CD4-positive, alpha-beta T cell treated with Interleukin-10 for 1 hour (primary cell): ENCODE results near the gene JAKMIP3.
A peak's percentile ranks its signal among the peaks of the same experiment; 100 is the strongest.

Source experiments
- DNase-seq: peaks from one replicate; pipeline ENCODE4 v3.0.0-alpha.2; 2020

The JAKMIP3 gene

DNA sequence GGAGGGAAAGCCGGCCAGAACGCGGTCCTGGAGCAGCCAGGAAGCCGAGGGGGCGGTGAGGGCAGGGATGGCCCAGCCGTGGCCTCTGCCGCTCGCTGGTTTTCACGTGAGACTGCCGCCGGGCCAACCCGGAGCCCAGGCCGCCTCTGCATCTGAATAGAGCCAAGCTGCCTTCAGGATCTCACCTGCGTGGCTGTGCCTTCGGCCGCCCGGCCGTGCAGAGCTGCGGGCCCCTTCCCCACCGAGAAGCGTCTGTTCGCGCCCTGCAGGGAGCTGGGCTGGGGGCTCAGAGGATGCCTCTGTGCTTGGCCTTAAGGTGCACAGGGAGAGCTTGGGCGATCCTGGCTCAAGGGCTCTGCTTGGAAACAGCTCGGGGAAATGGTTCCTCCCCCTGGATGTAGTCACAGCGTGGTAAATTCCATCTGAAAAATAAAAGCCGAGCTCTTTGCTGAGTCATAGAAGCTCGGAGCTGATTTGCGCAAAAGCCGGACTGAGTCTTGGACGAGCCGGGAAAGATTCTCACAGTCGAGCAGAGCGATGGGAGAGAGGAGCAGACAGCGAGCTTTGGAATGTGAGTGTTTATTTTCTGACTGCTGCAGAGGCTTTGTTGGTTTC, at the start of gene JAKMIP3:
JAKMIP3 (plus strand) TSS at position 456 of the 615 bp plus-strand sequence. CDS start 38,863 bp downstream, outside the sequence.
- no peak for DNase-seq

DNA sequence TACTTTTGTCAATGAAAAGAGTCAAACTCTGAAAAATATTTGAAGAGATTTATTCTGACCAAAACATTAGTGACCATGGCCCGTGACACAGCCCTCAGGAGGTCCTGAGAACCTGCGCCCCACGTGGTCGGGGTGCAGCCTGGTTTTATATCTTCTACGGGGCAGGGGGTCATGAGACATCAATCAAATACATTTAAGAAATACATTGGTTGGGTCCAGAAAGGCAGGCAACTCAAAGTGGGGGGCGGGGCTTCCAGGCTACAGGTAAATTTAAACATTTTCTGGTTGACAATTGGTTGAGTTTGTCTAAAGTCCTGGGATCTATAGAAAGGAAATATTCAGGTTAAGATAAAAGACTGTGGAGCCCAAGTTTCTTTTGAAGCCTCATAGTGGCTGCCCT, 49.2 kb upstream of the JAKMIP3 start:
- no peak for DNase-seq

DNA sequence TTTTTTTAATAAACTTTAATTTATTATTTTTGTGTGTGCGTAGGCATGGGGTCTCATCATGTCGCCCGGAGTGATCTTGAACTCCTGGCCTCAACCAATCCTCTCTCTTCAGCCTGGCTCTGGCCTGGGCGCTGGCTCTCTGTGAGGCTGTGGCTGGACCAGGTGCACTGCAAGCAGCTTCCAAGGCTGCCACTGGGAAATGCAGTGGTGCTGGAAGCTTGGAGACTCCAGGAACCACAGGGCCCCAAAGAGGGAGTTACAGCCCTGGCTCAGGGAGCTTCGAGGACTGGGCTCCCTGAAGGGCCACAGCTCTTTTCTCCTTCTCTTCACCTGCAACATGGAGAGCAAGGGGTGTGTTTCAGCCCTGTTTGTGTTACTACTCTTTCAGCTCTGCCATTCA, 47.3 kb upstream of the JAKMIP3 start:
- no peak for DNase-seq

DNA sequence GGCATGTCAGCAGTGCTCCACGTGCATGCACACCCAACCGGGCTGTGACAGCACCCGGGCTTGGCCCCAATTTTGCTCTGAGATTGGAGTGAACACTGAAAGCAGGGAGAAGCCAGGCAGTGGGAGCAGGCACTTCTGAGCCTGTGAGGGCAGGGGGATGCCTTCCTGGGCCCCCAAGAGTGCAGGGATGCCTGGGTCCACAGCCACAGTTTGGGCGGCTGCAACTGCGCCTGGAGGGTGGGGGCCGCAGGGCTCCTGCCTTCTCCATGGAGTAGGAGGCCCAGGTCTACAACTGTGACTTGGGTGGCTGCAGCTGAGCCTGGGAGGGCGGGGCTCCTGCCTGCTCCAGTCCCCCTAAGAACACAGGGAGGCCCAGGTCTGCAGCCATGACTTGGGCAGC, 46.4 kb upstream of the JAKMIP3 start:
- DNase-seq: no peak

DNA sequence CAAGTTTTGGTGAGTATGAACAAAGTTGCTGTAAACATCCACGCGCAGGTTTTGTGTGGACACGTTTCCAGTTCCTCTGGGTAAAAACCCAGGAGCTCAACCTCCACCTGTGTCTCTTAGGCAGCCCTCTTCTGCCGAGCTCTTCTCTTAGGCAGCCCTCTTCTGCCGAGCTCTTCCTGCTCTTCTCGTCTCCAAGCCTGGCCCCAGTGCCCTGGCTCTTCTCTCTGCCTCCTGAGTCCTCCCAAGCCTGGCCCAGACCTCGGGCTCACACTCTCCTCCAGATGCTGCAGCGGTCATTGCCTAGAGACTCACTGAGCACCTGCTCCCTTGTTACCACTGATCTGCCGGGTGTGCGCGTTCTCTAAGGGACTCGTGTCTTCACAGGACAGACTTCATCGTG, 45.3 kb upstream of the JAKMIP3 start:
- no peak for DNase-seq

DNA sequence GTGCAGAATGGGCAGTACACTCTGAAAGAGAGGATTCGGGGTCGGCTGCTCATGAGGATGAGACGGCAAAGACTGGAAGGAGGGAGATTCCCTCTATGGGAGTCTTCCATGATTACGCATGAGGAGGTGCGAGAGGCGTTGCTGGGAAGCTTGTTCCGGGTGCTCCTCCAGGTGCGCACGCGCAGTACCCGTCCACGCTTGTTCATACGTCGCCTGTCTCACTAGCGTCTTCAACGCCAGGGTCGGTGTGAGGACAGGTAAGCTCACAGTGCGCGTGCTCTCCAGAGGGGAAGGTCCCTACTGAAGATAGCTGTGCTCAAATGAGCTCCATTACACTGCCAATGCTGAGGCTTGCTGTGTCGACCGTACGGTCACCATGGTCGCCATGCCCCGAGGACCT, 44.7 kb upstream of the JAKMIP3 start:
- no peak for DNase-seq

DNA sequence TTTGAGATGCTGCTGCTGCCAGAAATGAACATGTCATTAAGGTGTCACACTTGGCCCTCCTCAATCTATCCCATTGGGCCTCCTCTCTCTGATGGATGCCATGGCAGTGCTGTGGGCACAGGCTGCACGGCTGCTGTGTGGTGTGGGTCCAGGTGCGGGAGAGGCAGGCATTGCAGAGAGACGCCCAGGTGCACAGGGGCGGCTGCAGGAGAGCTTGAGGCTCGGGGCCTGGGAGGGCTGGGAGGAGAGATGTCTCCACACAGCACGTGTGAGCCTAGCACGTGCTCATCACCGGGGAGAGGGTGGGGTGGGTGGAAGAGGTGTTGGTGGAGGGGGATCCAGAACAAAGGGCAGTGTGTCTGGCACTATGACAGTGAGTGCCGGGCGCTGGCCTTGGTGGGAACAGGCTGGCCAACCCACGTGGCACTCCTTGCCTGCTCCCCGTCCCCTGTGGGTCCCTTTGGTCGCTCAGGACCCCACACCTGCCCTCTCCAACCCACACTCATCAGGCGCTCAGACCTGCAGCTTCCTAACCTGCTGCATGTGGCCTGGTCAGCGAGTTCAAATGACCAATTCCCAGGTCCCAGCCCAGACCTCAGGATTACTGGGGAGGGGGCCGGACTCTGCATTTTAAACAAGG, 44.1 kb upstream of the JAKMIP3 start:
- no peak for DNase-seq

DNA sequence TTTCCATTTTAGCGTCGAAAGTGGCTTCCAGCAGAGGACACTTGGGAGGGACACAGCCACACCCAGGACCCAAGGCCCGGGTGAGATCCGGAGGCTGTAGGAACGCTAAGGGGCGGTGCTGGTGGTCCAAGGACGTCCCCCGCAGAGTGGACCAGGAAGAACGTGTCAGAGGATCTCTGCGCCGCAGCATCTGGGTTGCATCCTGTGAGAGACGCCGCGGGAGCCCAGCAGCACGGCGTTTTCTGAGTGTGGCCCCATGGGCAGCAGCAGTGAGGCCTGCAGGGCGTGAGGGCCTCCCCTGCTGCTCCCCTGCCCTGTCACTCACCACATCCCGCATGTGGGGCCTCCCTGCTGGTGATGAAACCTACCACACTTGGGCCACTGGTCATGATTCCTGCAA, 43.5 kb upstream of the JAKMIP3 start:
- DNase-seq: no peak

DNA sequence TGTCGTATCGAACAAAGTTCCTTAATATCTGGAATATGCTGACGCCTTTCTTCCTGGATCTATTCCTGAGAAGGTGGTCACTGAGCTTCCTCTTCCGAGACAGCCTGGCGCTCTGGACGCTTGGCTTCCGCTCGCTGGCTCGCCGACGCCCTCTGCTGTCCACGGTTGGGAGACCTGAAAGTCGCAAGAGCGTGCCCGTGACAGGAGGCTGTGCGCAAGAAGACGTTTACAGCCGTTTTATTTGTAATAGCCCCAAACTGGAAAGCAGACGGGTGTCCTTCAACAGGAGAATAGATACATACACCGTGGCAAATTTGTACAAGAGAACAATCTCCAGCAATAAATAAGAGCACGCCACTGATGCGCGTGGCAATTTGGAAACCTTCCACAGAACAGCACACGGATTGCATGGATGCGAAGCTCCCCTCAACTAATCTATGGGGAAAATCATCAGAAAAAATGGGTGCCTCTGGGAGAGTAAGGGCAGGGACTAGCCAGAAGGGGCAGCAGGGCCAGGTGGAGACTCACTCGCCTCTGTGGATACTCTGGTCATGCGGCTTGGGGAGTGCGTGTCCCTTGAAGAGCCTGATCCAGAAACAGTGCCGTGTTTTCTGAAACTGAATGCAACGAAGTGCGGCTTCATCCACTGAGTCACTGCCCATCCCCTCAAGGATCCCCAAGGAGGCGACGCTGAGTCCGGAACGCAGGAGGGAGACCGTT, 42.5 kb upstream of the JAKMIP3 start:
- peak; percentile 77 for DNase-seq

DNA sequence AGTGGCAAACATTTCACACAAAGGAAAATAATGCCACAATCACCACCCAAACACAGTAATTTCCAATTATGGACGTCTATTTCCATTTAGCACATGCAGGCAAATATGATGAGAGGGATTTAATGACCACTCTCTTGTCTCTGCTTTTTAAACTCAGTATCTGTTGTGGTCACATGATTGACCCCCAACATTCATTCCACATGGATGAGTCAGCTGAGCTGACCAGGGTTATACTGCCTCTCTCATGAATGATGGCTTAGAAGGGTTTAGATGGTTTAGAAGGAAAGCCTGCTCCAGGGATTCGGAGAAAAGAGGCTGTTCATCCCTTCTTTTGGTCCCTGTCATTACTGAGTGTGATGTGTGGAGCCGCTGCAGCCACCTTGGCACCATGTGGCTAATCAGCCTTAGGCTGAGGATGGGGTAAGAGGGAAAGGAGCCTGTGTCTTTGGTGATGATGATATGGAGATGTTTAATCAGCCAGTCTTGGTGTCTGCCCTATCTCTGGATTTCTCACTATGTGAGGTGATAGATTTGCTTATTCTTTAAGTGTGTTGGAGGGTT, 38.2 kb upstream of the JAKMIP3 start:
- no peak for DNase-seq

DNA sequence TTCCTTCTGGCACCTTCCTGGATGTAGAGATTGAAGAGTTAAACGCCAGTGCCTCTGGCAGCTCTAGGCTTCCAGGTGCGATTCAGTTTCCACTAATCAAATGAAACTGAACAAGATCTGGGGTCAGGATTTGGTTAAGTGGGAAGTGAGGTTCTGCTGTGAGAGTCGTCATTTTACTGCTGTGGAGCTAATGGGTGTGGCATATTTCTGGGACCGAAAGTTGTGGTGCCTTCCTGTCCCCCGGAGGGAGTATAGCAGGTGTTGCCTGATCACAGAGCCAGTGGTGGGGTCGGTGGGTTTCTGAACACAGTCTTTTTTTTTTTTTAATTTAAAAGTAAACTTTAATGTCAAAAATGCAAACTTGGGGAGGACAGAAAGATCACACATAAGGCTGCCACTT, 37.0 kb upstream of the JAKMIP3 start:
- DNase-seq: no peak

DNA sequence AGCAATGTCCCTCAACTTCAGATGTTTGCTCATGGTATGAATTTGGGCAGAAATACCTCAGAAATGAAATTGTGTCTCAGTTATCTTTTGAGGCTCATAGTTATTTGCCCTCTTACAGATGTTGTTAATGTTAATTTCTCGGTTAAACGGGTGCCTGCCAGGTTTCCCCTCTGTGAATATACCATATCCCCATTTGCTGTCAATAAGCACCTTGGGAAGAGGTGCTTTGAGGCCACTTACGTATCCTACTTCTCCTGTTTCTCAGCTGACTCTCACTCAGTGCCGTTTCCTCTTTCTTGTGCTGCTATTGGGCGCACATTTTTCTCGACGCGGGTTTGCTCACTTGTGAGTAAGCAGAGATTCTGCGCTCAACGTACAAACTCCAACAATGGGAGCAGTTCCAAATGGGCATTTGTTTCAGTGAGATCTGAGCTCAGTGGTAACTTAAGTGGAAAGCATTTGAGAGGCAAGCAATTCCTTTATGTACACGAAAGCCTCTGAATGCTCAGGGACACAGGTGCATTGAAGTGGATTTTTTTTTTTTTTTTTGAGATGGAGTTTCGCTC, 34.8 kb upstream of the JAKMIP3 start:
- DNase-seq: no peak

DNA sequence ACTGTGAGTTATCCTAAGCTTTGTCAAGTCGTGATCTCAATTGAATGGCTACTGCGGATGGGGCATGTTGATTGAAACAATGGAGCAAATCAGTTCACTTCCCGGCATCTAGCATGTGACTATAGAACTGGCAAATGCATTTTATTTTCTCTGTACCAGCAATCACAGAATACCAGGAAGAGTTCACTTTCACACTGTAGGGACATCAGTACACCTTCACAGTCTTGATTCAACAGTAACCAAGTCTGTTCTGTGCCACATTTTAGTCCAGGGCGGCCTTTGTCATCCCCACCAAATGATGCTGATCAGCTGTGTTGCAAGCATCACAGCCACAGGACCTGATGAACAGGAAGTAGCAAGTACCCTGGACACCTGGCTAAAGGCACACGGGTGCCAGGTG, 32.1 kb upstream of the JAKMIP3 start:
- DNase-seq: no peak

DNA sequence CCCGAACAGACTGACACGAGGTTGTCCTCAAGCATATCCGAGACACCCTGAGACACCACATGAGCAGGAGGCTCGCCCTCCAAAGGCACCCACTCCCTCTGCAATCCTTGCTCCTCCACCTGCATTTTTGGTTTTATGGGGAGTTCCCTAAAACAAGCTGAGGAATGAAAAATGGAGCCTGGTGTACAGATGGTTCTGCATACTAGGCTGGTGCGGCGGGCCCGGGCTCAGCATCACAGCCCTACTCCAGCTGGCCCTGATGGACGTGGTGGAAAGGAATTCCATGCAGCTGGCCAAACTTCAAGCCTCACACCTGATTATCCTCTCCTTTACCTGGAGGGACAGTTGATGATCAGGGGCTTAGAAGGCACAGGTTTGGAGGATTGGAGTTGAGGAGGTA, 30.3 kb upstream of the JAKMIP3 start:
- no peak for DNase-seq

DNA sequence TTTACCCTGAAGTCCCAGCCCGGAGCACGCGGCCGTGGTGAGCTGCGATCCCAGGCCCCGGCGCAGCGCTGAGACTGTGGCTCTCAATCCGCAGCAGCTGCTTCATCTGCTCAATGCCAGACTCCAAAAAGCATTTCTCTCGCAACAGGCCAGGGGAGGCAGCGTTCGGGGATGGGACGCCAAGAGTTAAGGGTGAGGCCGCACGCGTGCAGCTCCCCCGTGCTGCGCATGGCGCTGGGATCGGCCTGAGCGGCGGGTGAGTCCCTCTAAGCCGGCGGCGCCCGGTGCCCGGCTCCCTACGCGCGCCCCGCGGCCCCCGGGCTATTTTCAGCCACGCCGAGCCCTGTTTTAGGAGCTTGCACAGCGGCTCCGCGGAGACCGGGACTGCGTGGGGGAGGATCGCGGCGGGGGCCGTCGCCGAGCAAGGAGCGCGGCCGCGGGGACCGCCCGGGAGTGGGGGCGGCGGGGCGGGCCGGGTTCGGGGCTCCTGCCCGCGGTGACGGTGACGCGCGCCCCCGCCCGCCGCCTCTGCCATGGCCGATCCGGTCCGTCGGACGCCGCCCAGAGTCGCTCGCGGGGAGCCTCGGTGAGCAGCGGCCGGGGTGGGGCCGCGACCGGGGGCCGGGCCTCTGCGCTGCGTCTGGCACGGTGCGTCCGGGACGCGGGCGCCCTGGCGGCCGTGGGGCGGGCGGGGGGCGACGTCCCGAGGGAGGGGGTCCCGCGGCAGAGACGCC, 29.4 kb upstream of the JAKMIP3 start:
- no peak for DNase-seq

DNA sequence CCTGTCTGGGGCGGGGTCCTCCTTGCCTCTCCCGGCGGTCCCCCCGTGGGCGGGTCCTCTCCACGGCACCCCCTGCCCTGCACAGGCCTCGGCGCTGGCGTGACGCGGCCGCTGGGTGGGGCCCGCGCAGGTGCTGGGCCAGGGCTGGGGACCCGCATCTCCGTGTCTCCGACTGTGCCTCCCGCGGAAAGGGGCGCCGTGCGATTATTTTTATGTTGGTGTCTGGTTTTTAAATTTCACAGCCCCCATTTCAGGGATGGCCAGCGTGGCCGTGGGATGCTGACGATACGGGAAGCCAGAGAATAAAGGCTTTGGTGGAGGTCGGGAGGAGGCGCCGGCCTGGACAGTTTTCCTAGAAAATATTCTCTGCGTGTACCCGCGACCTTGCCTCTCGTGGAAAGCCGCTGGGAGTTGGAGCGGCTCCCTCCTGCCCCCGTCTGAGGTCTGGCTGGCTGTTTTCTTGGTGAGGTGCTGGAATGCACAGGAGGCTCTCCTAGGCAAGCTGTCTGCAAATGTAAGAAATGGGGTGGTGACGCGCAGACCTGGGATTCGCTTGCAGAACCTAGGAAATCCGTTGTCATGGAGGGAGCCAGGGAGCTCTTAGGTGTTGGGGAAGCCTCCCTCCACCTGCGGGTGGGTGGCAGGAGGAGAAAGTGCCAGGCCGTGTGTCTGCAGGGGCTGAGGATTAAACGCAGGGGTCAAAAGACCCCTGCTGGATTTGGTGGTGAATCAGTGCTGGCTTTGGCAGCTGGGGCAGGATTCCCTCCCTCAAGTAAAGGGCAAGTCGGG, 28.7 kb upstream of the JAKMIP3 start:
- DNase-seq: no peak

DNA sequence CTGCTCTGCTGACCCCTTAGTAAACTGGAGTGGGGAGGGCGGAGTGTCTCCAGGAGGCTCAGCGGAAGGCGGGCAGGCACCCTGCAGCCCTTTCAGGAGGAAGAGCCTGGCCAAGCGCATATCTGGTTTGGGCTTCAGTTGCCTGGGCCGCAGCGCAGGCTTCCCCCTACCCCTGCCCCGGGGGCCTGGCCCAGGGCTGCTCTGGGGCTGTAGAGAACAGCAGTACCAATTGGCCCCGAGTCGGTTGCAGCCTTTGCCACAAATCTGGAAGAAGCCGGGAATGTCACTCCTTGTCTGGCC, 28.1 kb upstream of the JAKMIP3 start:
- DNase-seq: no peak

DNA sequence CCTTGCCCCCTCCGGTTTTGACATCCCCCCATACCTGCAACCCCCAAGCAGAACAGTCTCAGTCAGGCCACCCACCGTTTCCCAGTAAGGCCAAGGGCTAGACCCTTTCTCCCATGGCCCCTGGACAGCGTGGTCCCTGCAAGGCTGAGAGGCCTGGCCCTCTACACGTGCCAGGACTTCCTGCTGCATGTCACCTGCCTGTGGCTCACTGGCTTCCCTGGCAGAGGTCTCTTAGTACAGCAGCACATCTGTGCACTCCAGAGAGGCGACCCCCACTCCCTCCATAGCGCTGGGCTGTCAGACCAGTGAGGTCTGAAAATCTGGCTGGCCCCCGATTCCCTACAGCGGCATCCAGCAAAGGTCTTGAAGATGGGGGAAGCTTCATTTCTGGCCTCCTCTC, 26.4 kb upstream of the JAKMIP3 start:
- no peak for DNase-seq

DNA sequence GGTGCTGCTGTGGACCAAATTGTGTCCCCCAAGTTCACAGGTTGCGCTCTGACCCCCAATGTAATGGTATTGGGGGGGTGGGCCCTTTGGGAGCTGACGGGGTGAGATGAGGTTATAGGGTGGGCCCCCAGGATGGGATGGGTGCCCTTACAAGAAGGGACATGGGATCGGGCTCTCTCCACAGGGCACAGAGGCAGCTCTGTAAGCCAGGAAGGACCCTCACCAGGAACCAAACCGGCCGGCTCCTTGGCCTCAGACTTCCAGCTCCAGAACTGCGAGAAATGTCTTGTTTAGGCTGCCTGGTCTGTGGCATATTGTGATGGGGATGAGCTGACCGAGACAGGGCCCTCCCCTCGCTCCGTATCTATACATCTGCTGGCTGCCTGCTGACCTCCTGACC, 25.7 kb upstream of the JAKMIP3 start:
- no peak for DNase-seq

DNA sequence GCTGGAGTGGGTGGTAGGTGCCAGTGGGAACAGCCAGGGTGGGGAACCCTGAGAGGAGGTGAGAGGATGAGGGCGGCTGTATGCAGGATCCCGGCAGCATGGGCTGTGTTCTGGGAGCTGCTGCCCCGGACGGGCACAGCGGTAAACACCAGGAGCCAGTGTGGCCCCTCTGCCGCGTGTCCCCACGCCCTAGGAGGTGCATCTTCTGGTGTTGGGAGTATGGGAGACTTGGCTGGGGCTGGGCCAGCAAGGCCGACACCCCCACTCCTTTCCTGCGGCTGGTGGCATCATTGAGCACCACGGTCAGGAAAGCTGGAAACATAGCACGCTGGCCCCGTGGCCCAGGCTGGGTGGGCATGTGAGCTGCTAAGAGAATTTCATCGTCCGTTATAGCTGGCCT, 24.4 kb upstream of the JAKMIP3 start:
- DNase-seq: no peak

DNA sequence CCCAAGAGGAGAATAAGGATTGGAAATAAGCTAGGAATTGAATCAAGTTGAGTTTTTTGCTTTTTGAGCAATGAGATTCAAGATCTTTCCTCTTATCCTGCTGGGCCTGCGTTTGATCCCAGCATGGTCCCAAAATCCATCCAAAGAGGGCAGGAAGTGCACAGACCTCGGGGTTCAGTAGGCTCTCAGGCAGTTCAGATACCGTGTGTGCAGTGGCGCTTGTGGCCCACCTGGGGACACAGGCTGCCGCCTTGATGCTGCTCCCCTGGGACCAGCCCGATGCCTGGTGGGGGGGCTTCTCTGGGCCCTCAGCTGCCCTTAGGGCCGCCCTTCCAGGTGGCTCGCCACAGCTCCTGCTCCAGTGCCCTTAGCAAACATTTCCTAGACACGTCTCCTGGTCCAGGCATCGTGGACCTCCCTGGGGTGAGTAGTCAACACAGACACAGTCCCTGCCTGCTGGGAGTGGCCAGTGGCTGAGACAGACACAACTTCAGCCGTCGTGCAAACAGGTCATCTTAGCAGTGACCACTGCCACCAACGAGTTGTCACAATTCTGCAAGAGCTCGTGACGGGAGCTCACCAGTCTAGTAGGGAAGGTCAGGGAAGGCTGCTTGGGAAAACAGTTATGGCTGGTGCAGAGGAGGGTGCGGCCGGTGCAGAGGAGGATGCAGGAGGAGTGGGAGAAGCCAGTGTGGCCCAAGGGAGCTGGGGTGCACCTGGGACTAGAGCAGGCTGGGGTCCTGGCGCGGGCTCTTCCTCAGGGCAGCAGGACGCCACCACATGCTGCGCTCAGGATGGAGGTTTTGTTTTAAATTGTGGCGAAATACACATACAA, 21.7 kb upstream of the JAKMIP3 start:
- no peak for DNase-seq

DNA sequence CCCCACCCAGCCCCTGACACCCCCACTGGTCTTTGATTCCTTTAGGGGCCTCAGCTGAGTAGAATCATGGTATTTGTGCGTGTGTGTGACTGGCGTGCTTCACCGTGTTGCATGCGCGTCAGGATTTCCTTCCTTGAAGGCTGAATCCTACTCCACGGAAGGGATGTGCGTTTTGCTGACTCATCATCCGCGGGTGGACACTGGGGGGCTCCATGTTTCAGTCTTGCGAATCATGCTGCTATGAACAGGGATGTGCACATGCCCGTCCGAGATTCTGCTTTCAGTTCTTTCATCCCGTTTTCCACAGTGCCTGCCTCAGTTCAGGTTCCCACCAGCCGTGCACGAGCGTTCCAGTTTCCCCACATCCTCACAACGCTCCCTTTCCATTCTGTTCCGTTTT, 20.9 kb upstream of the JAKMIP3 start:
- DNase-seq: no peak
